Omental fat pad (tissue), 4 donors: ENCODE measurements around the gene GOLT1B. TPM values are rescaled to one million over a fixed set of nuclear protein-coding genes. Genes with fewer than 3 reads are reported as not detected.

Source experiments
- ATAC-seq: fragments of 150-250 bp; one replicate; pipeline ENCODE4 v1.9.1; 2016; ENCODE audit warnings: mild to moderate bottlenecking, moderate library complexity; ENCODE audit not compliant: low FRiP score
- DNase-seq: peaks from one replicate; pipeline ENCODE4 v3.0.0-alpha.2; 2019; ENCODE audit warnings: low spot score
- total RNA-seq, 4 donors: library from RNA; depleted of rRNA; stranded (reverse); fragments of >200 nt; gene quantifications; one replicate each; pipeline ENCODE4 v1.1.0, GENCODE V29; 2016
- TF ChIP-seq, protein P1 (sequence below), 3 donors: fragments of 450-650 bp; IDR thresholded peaks; one replicate each; pipeline ENCODE4 v1.5.1; 2016 to 2017; ENCODE audit warnings: antibody characterized with exemption in 3 of 3, mild to moderate bottlenecking in 3 of 3, moderate library complexity in 2 of 3

Gene GOLT1B
- total RNA-seq, 4 donors from 2014 or later = 22.0 to 39.0 (median 26.6) TPM

DNA sequence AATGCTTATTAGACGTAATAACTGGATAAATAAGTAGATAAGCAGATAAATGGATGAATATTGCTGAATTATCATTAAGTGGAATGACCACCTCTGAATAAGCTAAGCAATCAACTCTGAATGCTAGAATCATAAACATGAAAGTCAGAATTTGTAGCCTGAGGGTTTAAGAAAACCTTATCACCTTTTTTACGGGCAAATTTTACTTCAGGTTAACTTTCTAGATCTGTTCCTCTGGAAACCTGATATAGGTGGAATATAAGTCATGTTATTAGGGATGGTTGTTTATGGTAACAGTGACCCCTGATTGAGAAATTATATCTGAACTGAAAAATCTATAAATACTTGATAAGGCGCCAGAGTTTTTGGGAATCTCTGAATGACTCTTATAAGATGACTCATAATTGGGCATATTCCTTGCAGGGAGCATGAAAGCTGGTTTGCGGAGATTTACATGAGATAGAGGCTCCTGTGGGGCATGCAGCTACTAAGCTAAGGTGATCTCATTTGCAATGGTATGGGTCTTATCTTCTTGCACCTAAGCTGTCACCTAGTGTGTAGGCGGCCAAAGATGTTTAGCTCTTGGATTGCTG is 36.6 kb downstream of the GOLT1B start:
- no peak for ATAC-seq
- DNase-seq = no peak
- TF ChIP-seq, protein P1, sequence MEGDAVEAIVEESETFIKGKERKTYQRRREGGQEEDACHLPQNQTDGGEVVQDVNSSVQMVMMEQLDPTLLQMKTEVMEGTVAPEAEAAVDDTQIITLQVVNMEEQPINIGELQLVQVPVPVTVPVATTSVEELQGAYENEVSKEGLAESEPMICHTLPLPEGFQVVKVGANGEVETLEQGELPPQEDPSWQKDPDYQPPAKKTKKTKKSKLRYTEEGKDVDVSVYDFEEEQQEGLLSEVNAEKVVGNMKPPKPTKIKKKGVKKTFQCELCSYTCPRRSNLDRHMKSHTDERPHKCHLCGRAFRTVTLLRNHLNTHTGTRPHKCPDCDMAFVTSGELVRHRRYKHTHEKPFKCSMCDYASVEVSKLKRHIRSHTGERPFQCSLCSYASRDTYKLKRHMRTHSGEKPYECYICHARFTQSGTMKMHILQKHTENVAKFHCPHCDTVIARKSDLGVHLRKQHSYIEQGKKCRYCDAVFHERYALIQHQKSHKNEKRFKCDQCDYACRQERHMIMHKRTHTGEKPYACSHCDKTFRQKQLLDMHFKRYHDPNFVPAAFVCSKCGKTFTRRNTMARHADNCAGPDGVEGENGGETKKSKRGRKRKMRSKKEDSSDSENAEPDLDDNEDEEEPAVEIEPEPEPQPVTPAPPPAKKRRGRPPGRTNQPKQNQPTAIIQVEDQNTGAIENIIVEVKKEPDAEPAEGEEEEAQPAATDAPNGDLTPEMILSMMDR (IDR thresholded peaks at IDR 0.05) = no peak

DNA sequence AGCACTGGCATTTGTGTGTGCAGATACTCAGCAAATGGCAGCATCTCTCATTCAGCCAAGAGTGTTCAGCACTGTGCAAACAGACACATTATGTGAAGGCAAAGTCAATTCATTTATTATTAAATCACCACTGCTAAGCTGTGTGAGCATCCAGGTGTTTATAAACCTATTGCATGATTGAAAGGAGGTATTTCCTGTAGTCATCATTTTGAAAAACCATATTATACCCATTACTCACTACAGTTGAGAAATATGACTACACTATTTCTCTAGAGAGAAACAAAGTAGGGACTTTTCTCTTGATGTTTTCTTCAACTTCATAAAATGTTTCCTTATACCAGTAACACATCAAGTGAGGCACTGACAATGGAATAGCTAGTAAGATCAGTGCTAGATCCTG is 38.2 kb downstream of the GOLT1B start:
- no peak for DNase-seq
- TF ChIP-seq, protein P1 (IDR thresholded peaks at IDR 0.05) = no peak

DNA sequence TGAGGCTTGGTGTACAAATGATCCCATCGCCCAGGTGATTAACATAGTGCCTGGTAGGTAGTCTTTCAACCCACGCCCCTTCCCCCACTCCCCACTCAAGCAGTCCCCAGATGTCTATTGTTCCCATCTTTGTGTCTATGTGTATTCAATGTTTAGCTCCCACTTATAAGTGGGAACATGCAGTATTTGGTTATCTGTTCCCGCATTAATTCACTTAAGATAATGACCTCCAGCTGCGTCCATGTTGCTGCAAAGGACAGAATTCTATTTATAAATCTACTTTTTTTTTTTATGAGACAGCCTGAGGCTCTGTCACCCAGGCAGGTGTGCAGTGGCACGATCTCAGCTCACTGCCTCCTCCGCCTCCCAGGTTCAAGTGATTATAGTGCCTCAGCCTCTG is 40.2 kb downstream of the GOLT1B start:
- TF ChIP-seq, protein P1 (IDR thresholded peaks at IDR 0.05) = no peak
- ATAC-seq = no peak
- no peak for DNase-seq

More for the DNA sequence above, 38.2 kb downstream of the GOLT1B start:
- ATAC-seq = no peak

DNA sequence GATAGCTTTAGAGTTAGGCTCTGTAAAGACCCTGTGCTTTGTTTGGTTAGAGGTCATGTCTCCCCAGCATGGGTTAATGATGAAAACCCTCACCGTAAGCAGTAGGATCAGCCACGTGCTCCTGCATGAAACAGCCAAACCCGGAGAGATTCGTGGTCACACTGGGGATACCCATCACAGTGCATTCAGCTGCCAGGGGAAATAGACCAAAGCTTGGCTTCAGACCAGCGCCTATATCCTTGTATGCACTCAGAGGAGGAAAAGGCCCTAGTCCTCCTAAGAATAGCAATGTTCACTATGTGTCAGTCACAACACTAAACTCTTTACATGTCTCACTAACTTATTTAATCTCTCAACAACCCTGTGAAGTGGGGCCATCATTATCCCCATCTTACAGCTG is 40.8 kb downstream of the GOLT1B start:
- TF ChIP-seq, protein P1 (IDR thresholded peaks at IDR 0.05) = no peak
- ATAC-seq (no peak), DNase-seq (no peak)

DNA sequence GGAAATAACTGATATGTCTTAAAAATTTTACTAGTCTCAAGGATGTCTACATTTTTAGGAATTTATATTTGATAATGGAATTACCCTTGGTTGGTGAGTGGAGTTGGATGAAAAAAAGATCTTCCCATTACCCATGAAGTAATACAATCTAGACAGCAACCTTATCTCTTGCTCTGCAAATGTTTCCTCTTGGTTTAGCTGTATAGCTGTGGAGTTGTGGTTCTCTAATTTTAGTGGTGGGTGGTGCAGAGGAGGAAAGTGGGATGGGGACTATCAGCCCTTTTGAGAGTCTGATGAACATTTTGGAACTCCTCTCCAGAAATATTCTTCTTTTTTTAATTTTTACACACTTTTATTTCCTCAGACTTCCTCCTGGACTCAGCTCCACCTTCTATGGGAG is 41.6 kb downstream of the GOLT1B start:
- ATAC-seq = no peak
- TF ChIP-seq, protein P1 (IDR thresholded peaks at IDR 0.05) = no peak
- DNase-seq = no peak

DNA sequence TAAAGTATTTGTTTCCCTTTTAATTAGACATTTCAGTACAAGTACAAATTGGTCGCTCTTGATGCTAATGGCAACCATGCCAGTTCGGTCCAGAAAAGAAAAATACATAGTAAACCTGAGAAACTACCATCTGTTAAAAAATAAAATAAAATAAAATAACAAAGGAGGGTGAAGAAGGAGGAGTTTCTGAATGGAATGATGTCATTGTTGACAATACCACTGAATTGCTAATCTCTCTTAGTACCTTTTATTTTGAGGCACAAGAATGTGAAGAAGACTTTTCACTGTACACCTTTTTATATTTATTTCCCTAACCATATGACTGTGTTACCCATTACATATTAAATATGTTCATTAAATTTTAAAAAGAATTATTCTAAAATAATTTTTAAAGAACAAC is 44.0 kb downstream of the GOLT1B start:
- TF ChIP-seq, protein P1 (IDR thresholded peaks at IDR 0.05) = no peak
- no peak for ATAC-seq
- DNase-seq = no peak

DNA sequence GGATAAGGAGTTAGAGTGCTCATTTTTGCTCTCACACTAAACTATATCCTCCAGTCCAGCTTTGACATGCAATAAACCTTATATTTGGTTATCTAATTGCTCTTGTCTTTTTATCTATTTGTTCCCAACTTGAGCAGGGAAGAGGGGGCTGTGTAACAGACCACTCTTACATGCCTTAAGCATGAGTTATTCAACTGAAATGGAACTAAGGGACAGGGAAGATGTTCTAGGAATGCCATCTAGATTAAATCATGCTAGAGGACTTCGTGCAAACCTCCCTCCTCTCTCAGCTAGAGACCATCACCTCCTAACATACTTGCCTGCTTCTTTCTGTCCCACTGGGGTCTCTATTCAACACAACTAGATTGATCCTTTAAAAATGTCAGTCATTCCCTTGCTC is 45.1 kb downstream of the GOLT1B start:
- TF ChIP-seq, protein P1 (IDR thresholded peaks at IDR 0.05) = no peak
- DNase-seq (no peak), ATAC-seq (no peak)
